HG03196 (cell line): ENCODE data around the gene VOPP1.
"Not testable (repeated sequence)": the region's sequence is repeated elsewhere in the genome, so short reads cannot be mapped to it uniquely, and the experiment has no call there.

Source experiments
- ATAC-seq: cut with Tn5 transposase; IDR thresholded peaks from one replicate; pipeline ENCODE4 v1.9.1; 2021; ENCODE audit not compliant: unreplicated experiment

VOPP1 gene

DNA sequence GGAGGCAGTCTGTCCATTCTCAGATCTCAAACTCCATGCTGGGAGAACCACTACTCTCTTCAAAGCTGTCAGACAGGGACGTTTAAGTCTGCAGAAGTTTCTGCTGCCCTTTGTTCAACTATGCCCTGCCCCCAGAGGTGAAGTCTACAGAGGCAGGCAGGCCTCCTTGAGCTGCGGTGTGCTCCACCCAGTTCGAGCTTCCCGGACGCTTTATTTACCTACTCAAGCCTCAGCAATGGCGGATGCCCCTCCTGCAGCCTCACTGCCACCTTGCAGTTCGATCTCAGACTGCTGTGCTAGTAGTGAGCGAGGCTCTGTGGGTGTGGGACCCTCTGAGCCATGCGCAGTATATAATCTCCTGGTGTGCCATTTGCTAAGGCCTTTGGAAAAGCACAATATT lies 10.4 kb upstream of the VOPP1 start:
- not testable (repeated sequence) for ATAC-seq

- ATAC-seq: no peak
Measured at GRCh38 chr7:55576753-55577152, 4.5 kb upstream of the VOPP1 start.

GRCh38 chr7:55575733-55576132 lies 3.4 kb upstream of the VOPP1 start:
- no peak for ATAC-seq

- no peak for ATAC-seq
Measured at GRCh38 chr7:55575098-55575497, 2.8 kb upstream of the VOPP1 start.

DNA sequence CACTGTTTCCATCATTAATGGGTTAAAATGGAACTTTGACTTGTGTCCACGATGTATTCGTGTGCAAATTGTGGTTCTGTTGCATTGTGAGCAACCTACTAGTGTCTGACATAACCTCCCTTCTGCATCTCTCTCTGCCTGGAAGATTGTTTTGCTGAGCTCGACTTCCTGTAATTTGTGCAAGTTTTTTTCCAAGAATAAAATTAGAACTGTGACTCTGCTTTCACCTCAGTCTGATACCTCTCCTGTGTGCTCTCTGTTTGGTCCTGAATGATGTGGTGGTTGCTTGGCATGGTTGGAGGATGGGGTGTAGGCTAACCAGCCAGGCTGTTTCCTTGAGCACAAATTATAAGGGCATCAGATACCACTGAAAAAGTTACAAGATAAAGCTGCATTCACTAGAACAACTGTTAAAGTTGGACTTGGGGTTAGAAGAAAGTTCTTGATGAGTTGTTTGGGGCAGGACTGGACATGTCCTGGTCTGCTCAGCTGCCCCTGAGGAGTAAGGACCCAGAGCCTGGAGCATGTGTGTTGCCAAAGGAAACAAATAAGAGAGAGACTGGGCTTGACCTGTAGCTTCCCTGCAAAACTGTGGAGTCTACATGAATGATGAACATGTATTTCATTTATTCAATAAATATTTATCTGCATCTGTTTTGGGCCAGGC lies 1.9 kb upstream of the VOPP1 start:
- no peak for ATAC-seq

GRCh38 chr7:55573234-55573900 lies 1.1 kb upstream of the VOPP1 start:
- ATAC-seq: no peak

DNA sequence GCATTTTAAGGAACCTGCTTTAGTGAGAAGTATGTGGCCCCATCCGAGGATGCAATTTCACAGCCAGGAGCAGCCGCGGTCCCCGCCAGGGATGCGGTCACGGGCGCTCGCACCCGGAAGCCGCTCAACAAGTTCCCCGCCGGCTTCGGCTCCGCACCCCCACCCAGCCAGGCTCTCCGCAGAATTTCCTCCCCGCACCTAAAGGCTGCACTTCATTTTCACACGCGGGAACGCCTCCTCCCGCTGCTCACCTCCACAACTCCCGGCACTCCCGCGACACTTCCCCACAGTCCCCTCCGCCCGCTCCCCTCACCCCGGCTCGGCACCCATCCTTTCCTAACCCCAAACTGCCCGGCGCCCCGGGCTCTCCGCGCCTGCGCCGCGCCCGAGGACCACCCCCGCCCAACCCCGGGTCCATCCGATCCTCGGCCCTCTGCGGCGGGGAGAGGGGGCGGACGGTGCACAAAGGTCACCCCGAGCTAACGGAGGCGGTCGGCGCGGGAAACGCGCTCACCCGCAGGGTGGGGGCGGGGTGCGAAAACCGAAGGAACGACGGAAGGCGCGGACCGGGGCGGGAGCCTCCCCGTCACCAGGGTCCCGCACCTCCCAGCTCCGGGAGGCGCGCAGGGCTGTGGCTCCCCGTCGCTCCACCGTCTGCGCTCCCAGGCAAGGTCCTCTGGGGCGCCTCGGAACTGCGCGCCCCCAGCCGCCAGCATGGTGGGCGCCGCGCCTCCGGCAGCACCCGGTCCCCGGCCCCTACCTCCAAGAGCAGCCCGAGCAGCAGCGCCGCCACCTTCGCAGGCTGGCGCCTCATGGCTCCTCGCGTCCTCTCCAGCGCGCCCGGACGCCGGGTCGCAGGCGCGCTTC lies 558 bp downstream of the VOPP1 start:
- ATAC-seq: peak; percentile 10

- ATAC-seq: no peak
Measured at GRCh38 chr7:55570939-55571338, 1.4 kb downstream of the VOPP1 start.

DNA sequence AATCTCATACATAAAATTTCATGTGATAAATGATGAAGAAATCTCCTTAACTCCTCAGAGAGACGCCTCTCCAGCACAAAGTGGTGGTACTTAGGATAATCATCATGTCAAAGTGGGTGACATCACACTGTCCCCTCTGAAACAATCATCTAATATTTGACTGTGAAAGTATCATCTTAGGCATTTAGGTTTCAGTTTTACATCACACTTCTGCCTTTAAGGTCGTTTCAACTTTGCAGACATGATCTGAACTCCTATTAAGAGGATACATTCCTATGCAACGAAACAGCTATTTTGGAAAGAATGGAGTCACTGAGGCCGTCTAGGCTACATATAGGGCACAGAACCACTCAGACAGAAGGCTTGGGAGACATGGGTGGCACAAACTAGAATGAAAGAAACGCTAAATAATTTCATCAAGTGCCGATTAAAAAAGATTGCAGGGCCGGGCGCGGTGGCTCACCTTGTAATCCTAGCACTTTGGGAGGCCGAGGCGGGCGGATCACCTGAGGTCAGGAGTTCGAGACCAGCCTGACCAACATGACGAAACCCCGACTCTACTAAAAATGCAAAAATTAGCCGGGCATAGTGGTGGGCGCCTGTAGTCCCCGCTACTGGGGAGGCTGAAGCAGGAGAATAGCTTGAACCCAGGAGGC lies 2.0 kb downstream of the VOPP1 start:
- ATAC-seq: peak; percentile 39

- ATAC-seq: peak; percentile 33
Measured at GRCh38 chr7:55569797-55570196, 2.5 kb downstream of the VOPP1 start.

- ATAC-seq: no peak
Measured at GRCh38 chr7:55569269-55569663, 3.0 kb downstream of the VOPP1 start.

- no peak for ATAC-seq
Measured at GRCh38 chr7:55568613-55569268, 3.6 kb downstream of the VOPP1 start.

- no peak for ATAC-seq
Measured at GRCh38 chr7:55567571-55567970, 4.7 kb downstream of the VOPP1 start.

GRCh38 chr7:55565681-55566080 lies 6.6 kb downstream of the VOPP1 start:
- ATAC-seq: no peak

DNA sequence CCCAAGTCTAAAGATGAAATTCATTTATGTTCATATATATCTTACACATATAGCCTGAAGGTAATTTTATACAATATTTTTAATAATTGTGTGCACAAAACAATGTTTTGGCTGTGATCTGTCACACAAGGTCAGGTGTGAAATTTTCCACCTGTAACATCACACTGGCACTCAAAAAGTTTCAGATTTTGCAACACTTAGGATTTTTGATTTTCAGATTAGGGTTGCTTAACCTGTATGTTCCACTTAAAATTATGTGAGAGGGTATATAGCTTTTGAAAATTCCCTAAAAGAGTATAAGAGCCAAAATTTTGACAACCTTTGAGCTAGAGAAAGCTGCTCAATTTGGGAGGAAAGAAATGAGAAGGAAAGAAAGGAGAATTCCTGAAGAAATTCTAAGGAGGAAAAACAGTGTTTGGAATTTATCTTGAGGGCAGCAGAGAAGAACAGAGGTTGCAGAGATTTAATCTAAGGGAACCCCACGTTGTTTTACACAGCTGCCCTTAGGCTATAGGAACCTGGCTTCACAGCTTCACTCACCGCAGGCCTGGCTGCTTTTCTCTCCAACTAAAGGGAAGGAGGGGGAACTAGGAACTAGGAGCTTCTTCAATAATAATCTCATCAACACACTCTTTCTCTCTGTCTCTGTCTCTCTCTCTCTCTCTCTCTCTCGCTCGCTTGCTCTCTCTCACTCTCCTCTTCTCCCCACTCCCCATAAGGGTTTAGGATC lies 8.5 kb downstream of the VOPP1 start:
- no peak for ATAC-seq

DNA sequence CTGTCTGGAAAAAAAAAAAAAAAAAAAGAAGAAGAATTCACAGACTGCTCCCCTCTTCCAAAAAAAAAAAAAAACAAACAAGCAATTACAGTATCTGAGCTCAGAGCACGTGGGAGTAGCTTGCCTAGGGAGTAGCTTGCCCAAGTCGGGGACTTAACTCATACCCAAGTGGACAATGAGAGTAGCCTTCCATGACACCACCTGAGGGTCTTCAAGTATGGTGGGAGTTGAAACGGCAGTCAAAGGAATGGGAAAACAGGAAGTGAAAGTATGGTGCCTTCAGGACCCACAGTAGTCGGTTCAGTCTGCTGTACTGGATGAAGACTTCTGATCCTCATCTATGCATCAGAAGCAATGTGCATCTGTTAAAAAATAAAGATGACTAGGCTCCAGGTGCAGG lies 10.6 kb downstream of the VOPP1 start:
- ATAC-seq: no peak

GRCh38 chr7:55558962-55559920 lies 13.1 kb downstream of the VOPP1 start:
- ATAC-seq: no peak

DNA sequence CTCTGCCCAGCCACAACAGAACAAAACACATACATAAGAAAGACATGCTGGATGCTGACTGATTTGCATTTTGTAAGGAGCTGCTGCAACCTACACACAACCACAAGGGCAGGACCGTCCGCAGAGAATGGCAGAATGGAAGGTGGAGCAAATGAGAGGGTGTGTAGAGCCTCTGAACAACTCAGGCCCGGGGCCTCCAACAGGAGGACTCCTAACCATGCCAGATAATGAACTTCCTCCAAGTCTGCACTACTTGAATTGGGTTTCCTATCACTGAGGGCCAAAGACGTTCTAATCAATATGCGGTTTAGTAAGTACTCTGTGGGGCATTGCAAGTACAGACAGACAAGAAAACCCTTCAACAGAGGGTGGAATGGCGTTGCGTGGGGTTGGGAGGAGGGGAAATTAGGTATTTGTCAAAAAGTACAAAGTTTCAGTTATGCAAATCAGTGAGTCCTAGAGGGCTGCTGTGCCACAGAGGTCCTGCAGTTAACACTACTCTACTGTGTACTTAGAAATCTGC lies 14.6 kb downstream of the VOPP1 start:
- ATAC-seq: peak; percentile 77

- ATAC-seq: no peak
Measured at GRCh38 chr7:55556492-55556891, 15.8 kb downstream of the VOPP1 start.
